Neural crest cell (in vitro differentiated cells): ENCODE results near the gene HYLS1. TPM values are rescaled to one million over a fixed set of nuclear protein-coding genes. Genes with fewer than 3 reads are reported as not detected.
A peak's percentile ranks its signal among the peaks of the same experiment; 100 is the strongest.

Experiments
- DNase-seq: peaks from one replicate; pipeline ENCODE4 v3.0.0; 2021; ENCODE audit warnings: low read depth, mixed read lengths, low spot score
- H3K27ac Mint-ChIP-seq: one replicate; pipeline ENCODE4 v1.8.0; 2021; ENCODE audit warnings: mild to moderate bottlenecking, mixed read lengths; ENCODE audit not compliant: unreplicated experiment
- H3K27me3 Mint-ChIP-seq: 2 replicates; pipeline ENCODE4 v1.8.0; 2021; ENCODE audit warnings: low read depth, mild to moderate bottlenecking, mixed read lengths
- H3K36me3 Mint-ChIP-seq: 2 replicates; pipeline ENCODE4 v1.8.0; 2021; ENCODE audit warnings: low read depth, mild to moderate bottlenecking, mixed read lengths
- H3K4me1 Mint-ChIP-seq: 2 replicates; pipeline ENCODE4 v1.8.0; 2021; ENCODE audit warnings: mixed read lengths
- H3K4me3 Mint-ChIP-seq: one replicate; pipeline ENCODE4 v1.8.0; 2021; ENCODE audit warnings: mild to moderate bottlenecking, mixed read lengths
- H3K9me3 Mint-ChIP-seq: 2 replicates; pipeline ENCODE4 v1.8.0; 2021; ENCODE audit warnings: mixed read lengths
- total RNA-seq: library from RNA; stranded (reverse); gene quantifications from 2 replicates; pipeline ENCODE4 v1.2.1, GENCODE V29; 2021
- TF ChIP-seq, protein P1 (sequence below): fragments of 200-600 bp; sonication (generic); conservative IDR thresholded peaks from 2 replicates; pipeline ENCODE4 v1.5.0; 2021; ENCODE audit warnings: antibody characterized with exemption, mild to moderate bottlenecking

HYLS1 gene
- total RNA-seq, 1 donor from 2014 or later = 7.7 TPM

DNA sequence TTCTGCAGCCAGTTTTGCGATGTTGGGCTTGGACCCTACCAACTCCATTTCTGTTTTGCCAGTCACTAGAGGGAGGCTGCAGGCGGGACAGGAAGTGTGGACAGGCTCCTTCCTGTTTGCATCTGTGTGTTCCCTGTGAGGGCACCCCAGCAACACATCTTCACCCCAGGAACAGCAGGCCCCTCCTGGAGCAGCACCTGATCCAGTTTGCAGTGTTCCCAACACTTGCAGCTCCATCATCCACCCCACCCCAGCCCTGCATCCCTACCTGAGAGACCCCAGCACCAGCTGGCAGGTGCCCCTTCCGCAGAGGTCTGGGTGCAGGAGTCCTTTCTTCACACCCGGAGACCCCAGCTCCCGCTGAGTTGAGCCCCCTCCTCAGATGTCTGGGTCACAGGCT lies 51.0 kb downstream of the HYLS1 start:
- H3K36me3 Mint-ChIP-seq = no peaks in the 10 kb centered on the region
- H3K4me3 Mint-ChIP-seq = no peak overlapping the region
- no peak overlapping the region for H3K27ac Mint-ChIP-seq
- TF ChIP-seq, protein P1, sequence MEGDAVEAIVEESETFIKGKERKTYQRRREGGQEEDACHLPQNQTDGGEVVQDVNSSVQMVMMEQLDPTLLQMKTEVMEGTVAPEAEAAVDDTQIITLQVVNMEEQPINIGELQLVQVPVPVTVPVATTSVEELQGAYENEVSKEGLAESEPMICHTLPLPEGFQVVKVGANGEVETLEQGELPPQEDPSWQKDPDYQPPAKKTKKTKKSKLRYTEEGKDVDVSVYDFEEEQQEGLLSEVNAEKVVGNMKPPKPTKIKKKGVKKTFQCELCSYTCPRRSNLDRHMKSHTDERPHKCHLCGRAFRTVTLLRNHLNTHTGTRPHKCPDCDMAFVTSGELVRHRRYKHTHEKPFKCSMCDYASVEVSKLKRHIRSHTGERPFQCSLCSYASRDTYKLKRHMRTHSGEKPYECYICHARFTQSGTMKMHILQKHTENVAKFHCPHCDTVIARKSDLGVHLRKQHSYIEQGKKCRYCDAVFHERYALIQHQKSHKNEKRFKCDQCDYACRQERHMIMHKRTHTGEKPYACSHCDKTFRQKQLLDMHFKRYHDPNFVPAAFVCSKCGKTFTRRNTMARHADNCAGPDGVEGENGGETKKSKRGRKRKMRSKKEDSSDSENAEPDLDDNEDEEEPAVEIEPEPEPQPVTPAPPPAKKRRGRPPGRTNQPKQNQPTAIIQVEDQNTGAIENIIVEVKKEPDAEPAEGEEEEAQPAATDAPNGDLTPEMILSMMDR = no peak
- peaks cover 10% of the 10 kb centered on the region for H3K4me1 Mint-ChIP-seq
- no peaks in the 10 kb centered on the region for H3K9me3 Mint-ChIP-seq
- peaks cover 15% of the 10 kb centered on the region for H3K27me3 Mint-ChIP-seq
- DNase-seq = no peak

DNA sequence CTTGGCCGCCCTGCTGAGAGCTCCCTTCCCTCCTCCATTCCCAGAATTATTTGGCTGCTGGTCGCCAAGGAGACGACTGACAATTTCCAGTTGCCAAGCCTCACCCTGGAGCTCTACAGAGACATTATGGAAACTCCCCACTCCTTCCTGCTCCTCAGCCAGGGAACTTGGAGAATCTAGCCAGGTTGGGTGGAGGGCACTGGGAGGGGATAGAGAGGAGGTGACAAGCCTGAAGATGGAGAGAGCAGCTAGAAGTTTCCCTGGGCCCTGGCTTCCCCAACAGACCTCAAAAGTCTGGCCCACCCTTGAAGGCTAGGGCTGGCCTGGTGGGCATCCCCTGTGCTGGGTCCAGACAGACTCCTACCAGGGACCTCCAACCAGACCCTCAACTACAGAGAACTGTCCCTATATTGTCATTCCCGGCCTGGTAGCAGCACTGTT lies 51.6 kb downstream of the HYLS1 start:
- Mint-ChIP-seq H3K9me3 (no peaks in the 10 kb centered on the region), H3K36me3 (no peaks in the 10 kb centered on the region), H3K27me3 (peaks cover 19% of the 10 kb centered on the region), H3K4me3 (no peak overlapping the region), H3K27ac (peak overlapping the region; percentile 1), H3K4me1 (peaks cover 10% of the 10 kb centered on the region)
- DNase-seq = no peak
- TF ChIP-seq, protein P1 = no peak

DNA sequence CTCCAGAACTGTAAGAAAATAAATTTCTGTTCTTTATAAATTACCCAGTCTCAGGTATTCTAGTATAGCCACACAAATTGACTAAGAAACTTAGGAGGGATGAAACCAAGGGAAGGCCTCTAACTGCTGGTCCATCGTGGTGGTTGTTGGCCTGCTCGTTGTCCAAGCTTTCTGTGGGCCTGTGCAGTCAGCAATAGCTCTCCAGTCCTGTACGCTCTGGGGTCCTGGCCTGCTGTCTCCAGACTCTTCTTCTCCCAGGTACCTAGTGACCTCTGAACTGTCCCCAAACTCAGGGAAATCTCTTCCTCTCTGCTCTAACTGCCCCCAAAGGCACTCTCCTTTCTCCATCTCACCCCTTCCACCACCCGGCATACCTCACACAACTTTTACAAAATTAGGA lies 52.7 kb downstream of the HYLS1 start:
- no peak overlapping the region for H3K4me3 Mint-ChIP-seq
- H3K4me1 Mint-ChIP-seq = peaks cover 10% of the 10 kb centered on the region
- no peak overlapping the region for H3K27ac Mint-ChIP-seq
- TF ChIP-seq, protein P1 = no peak
- no peaks in the 10 kb centered on the region for H3K36me3 Mint-ChIP-seq
- peaks cover 25% of the 10 kb centered on the region for H3K27me3 Mint-ChIP-seq
- H3K9me3 Mint-ChIP-seq = no peaks in the 10 kb centered on the region
- no peak for DNase-seq

DNA sequence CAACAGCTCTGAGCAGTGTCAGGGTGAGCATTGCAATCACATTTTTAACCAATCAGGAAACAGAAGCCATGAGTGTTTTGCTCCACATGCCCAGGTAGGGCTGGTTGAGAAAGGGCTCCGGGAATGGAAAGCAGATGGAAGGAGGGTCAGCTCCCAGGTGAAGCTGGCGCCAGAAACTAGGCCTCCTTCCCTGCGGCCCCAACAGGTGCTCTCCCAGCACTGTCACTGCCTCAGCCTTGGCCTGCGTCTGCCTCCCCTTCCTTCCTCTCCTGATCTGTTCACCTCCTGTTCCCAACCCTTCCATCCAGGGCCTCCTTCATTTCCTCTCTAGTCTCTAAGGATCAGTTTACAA lies 53.8 kb downstream of the HYLS1 start:
- Mint-ChIP-seq H3K9me3 (no peaks in the 10 kb centered on the region), H3K27ac (no peak overlapping the region), H3K4me3 (no peak overlapping the region), H3K27me3 (peaks cover 25% of the 10 kb centered on the region), H3K4me1 (peaks cover 10% of the 10 kb centered on the region), H3K36me3 (no peaks in the 10 kb centered on the region)
- no peak for DNase-seq
- TF ChIP-seq, protein P1 = no peak

DNA sequence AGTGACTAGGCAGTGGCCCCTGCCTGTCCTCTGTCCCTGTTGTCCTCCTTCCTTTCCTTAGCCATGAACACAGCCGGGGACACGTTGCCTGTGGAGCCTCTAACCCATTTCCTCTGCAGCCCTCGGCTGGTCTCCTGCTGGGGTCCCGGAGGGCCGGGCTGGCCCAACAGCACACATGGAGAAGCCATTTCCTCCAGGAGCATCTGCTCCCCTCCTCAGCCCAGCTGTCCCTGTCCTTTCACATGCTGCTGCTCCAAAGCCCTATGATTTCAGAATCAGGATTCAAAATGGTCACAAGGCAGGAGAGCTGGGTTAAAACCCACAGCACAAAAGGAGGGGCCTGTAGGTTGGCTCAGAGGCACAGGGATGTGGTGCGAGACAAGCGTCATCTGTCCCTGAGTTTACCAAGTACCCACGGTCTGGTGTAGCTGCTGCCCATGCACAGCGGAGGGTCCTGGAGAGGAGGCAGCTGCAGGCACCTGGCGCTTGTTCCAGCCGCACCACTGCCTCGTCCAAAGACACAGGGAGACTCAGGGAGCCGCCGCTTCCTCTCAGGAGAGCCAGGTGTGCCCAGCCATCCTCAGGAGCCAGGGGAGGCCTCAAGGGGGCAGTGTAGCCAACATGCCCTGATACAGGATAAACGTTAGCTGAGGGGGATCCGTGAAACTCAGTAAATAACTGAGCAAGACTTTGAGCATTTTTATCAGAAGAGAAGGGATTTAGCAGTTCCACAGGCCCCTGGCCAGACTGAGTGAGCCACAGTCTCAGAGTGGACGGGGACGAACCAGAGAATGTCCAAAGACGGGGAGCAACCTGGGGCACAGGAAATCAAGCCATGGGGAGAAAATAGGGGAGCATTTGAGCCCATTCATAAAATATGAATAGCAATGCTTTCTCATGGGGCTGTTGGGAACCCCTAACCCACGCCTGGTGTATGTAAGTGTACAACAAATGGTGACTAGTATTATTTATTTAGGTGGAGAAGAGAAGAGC lies 54.4 kb downstream of the HYLS1 start:
- H3K4me1 Mint-ChIP-seq = peaks cover 10% of the 10 kb centered on the region
- peak; percentile 50 for DNase-seq
- no peak overlapping the region for H3K27ac Mint-ChIP-seq
- H3K36me3 Mint-ChIP-seq = no peaks in the 10 kb centered on the region
- peaks cover 25% of the 10 kb centered on the region for H3K27me3 Mint-ChIP-seq
- no peak overlapping the region for H3K4me3 Mint-ChIP-seq
- TF ChIP-seq, protein P1 = peak; percentile 72
- H3K9me3 Mint-ChIP-seq = no peaks in the 10 kb centered on the region
